Activated naive CD4-positive, alpha-beta T cell treated with anti-CD3 and anti-CD28 coated beads, Interleukin-2, amount 50 U/mL, for 24 hours (primary cell): ENCODE results near the gene RNU1-1.
"Not testable (repeated sequence)": the region's sequence is repeated elsewhere in the genome, so short reads cannot be mapped to it uniquely, and the experiment has no call there.

Experiments
- H3K27ac Mint-ChIP-seq: one replicate; pipeline ENCODE4 v1.8.0; 2021; ENCODE audit warnings: mild to moderate bottlenecking, mixed read lengths
- H3K27me3 Mint-ChIP-seq: one replicate; pipeline ENCODE4 v1.8.0; 2021; ENCODE audit warnings: mixed read lengths
- H3K36me3 Mint-ChIP-seq: one replicate; pipeline ENCODE4 v1.8.0; 2021; ENCODE audit warnings: mixed read lengths
- H3K4me1 Mint-ChIP-seq: one replicate; pipeline ENCODE4 v1.8.0; 2021; ENCODE audit warnings: mixed read lengths
- H3K4me3 Mint-ChIP-seq: one replicate; pipeline ENCODE4 v1.8.0; 2021; ENCODE audit warnings: mild to moderate bottlenecking, mixed read lengths
- H3K9me3 Mint-ChIP-seq: one replicate; pipeline ENCODE4 v1.8.0; 2021; ENCODE audit warnings: mixed read lengths

RNU1-1 gene

GRCh38 chr1:16484501-16484835, 29.6 kb downstream of the RNU1-1 start:
- H3K9me3 Mint-ChIP-seq, result no peaks in the 10 kb centered on the region
- no peaks in the 10 kb centered on the region for H3K36me3 Mint-ChIP-seq
- no peak overlapping the region for H3K4me3 Mint-ChIP-seq
- no peaks in the 10 kb centered on the region for H3K4me1 Mint-ChIP-seq
- no peaks in the 10 kb centered on the region for H3K27me3 Mint-ChIP-seq
- H3K27ac Mint-ChIP-seq, result no peak overlapping the region

DNA sequence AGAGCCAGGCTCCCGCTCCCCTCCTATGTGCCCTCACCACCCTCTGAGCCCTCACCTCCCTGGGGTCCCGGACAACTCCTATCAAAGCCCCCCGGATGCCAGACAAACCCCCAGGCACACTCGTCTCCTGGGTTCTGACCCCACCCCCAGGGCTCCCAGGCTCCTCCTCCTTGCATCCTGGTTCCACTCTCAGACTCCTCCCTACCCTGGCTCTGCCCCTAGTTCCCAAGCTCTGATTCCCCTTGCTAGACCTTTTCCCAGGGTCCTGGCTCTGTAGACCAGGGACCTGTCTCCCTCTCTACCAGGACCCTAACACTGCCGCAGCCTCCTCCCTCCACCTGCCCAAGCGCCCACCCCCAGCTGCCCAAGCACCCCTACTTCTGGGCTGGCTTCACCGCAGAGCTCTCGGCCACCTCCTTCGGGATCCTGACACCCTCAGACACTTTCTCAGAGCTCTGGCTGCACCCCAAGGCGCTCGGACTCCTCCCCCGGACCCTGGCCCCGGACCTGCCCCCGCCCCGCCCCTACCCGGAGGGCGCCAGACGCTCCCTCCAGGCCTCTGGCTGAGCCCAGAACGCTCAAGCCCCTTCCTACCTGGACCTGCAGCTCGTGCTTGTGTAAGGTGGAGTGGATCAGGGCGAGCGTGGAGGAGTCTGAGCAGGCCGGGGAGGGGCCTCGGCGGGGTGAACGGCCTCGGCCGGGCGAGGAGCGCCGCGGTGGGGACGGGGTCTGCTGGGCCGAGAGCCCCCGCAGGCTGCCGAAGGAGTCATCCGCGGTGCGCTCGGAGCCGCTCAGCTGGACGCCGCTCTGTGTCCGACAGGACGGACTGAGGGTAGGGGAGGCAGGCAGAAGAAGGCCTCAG, 30.2 kb downstream of the RNU1-1 start:
- H3K27ac Mint-ChIP-seq, H3K9me3 Mint-ChIP-seq, H3K36me3 Mint-ChIP-seq, H3K4me3 Mint-ChIP-seq, H3K4me1 Mint-ChIP-seq, H3K27me3 Mint-ChIP-seq: not testable (repeated sequence)

DNA sequence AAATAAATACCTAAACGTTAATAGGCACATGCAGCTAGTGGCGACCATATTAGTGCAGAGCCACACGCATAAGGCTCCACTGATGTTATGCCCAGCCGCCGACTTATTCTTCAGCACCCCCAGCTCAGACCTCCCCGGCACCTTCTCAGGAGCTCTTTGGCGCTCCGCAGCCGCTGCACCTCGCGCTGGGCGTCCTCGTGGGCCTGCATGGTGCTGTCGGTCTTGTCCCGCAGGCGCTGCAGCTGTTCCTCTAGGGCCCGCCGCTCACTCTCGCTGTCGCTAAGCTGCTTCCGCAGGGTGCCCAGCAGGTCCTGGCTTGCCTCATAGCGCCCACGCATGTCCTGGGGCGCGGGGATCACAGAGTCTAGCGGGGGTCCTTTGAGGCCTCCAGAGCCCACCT, 30.9 kb downstream of the RNU1-1 start:
- not testable (repeated sequence) for H3K27ac Mint-ChIP-seq, H3K4me1 Mint-ChIP-seq, H3K4me3 Mint-ChIP-seq, H3K27me3 Mint-ChIP-seq, H3K36me3 Mint-ChIP-seq, H3K9me3 Mint-ChIP-seq

GRCh38 chr1:16478091-16478490, 36.0 kb downstream of the RNU1-1 start:
- H3K4me3 Mint-ChIP-seq, result no peak overlapping the region
- no peaks in the 10 kb centered on the region for H3K9me3 Mint-ChIP-seq
- H3K27ac Mint-ChIP-seq, result no peak overlapping the region
- peaks cover 5% of the 10 kb centered on the region for H3K36me3 Mint-ChIP-seq
- H3K27me3 Mint-ChIP-seq, result no peaks in the 10 kb centered on the region
- H3K4me1 Mint-ChIP-seq, result peaks cover 7% of the 10 kb centered on the region

DNA sequence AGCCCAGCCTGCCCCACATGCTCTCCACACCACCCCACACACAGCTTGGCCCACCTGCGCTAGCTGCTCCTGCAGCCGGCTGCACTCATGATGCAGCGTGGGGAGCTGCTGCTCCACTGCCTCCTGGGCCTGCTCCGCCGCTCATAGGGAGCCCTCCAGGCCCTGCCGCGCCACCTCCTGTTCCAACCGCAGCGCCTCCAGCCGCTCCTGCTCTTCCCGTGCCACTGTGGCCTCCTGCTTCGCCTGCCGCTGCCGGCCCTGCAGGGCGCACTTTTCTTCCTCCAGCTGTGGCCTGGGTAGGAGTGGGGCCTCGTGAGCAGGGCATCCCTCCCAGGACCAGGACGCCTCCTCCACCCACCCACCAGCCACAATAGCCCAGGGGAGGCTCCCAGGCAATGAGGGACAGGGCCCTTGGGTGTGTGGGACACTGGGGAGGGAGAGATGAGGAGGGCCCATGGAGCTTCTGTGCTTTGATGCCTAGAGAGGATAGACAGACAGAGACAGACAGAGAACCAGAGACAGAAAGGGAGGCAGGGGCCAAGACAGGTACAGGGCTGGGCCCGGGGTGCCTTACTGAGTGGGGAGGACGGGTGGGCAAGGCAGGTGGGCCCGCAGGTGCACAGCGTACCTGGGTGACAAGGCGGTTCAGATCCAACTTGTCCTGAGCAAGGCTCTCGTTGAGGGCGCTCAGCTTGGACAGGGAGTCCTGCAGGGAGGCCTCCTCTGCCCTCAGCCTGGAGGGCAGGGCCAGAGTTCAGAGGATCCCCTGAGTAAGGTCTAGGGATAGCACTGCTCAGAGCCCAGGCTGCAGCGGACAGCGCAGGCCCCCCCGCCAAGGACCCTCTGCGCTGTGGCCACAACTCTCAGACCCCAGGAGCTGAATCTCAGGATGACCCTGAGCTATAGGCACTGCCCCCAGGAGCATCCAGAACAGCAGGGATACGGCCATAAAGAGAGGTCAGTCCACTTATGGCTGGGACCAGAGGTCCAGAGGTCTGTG, 38.0 kb downstream of the RNU1-1 start:
- not testable (repeated sequence) for H3K36me3 Mint-ChIP-seq, H3K9me3 Mint-ChIP-seq, H3K4me3 Mint-ChIP-seq, H3K27ac Mint-ChIP-seq, H3K27me3 Mint-ChIP-seq
- H3K4me1 Mint-ChIP-seq, result peaks cover 18% of the 10 kb centered on the region

DNA sequence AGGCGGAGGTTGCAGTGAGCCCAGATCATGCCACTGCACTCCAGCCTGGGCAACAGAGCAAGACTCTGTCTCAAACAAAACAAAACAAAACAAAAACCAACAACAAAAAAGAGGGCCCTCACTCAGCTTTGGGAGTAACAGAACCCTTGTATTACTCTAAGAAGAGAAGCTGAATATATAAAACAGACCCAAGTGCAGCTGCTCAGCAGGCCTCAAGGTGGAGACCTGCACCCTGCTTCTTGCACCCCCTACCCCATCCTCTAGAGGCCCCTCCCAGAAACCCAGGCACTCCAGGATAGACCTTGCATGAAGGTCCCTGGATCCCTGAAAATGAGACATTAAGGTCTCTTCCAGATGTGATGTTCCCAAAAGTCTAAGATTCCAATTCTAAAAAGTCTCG, 39.2 kb downstream of the RNU1-1 start:
- not testable (repeated sequence) for H3K27ac Mint-ChIP-seq, H3K9me3 Mint-ChIP-seq, H3K36me3 Mint-ChIP-seq, H3K27me3 Mint-ChIP-seq, H3K4me3 Mint-ChIP-seq
- peaks cover 19% of the 10 kb centered on the region for H3K4me1 Mint-ChIP-seq

GRCh38 chr1:16474166-16474800, 39.8 kb downstream of the RNU1-1 start:
- Mint-ChIP-seq H3K27ac (no peak overlapping the region), H3K4me3 (no peak overlapping the region), H3K27me3 (no peaks in the 10 kb centered on the region), H3K4me1 (peaks cover 25% of the 10 kb centered on the region), H3K9me3 (no peaks in the 10 kb centered on the region), H3K36me3 (peaks cover 10% of the 10 kb centered on the region)

GRCh38 chr1:16468558-16468957, 45.5 kb downstream of the RNU1-1 start:
- no peak overlapping the region for H3K4me3 Mint-ChIP-seq
- H3K4me1 Mint-ChIP-seq, result peaks cover 28% of the 10 kb centered on the region
- no peaks in the 10 kb centered on the region for H3K9me3 Mint-ChIP-seq
- H3K36me3 Mint-ChIP-seq, result peaks cover 12% of the 10 kb centered on the region
- no peaks in the 10 kb centered on the region for H3K27me3 Mint-ChIP-seq
- no peak overlapping the region for H3K27ac Mint-ChIP-seq

DNA sequence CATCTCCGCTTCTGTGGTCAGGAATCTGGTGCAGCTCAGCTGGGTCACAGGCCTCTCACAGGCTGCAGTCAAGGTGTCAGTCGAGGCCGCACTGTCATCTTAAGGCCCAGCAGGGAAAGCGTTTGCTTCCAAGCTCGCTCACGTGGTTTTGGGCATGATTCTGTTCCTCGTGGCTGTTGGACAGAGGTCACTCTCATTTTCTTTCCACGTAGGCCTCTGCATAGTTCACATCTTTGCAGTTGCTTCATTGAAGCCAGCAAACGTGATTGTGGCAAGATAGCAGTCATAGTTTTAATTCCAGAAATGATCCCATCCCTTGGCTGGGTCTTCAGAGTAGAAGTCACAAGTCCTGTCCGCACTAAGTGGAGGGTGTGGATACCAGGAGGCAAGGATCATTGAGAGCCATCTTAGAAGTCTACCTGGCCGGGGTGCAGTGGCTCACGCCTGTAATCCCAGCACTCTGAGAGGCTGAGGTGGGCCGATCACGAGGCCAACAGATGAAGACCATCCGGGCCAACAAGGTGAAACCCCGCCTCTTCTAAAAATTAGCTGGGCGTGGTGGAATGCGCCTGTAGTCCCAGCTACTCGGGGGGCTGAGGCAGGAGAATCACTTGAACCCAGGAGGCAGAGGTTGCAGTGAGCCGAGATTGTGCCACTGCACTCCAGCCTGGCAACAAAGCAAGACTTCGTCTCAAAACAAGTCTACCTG, 49.0 kb downstream of the RNU1-1 start:
- no peak overlapping the region for H3K27ac Mint-ChIP-seq
- no peaks in the 10 kb centered on the region for H3K27me3 Mint-ChIP-seq
- no peak overlapping the region for H3K4me3 Mint-ChIP-seq
- peaks cover 15% of the 10 kb centered on the region for H3K4me1 Mint-ChIP-seq
- no peaks in the 10 kb centered on the region for H3K9me3 Mint-ChIP-seq
- peaks cover 11% of the 10 kb centered on the region for H3K36me3 Mint-ChIP-seq
